SK-N-SH treated with all-trans-retinoic acid at 6 μM for 48 hours (cell line): ENCODE results near the gene SPATS2.

ENCODE experiments used
- TCF4 ChIP-seq: fragments of 250-450 bp; sonication (Bioruptor Pico); IDR thresholded peaks from 2 replicates; pipeline ENCODE4 v1.8.0; 2021; ENCODE audit warnings: mild to moderate bottlenecking, moderate library complexity, borderline replicate concordance
- TOX ChIP-seq: fragments of 250-450 bp; sonication (Bioruptor Pico); IDR thresholded peaks from 2 replicates; pipeline ENCODE4 v1.8.0; 2021; ENCODE audit warnings: mild to moderate bottlenecking, moderate library complexity, borderline replicate concordance
- ZFP30 ChIP-seq: fragments of 450-650 bp; formaldehyde crosslinking; IDR thresholded peaks from 2 replicates; pipeline ENCODE4 v1.5.0; 2022; ENCODE audit warnings: mild to moderate bottlenecking, moderate library complexity
- ZNF8 ChIP-seq: fragments of 450-650 bp; formaldehyde crosslinking; IDR thresholded peaks from 2 replicates; pipeline ENCODE4 v1.5.0; 2020; ENCODE audit warnings: mild to moderate bottlenecking, moderate library complexity
- TF ChIP-seq, protein P1 (sequence below): fragments of 250-450 bp; sonication (Bioruptor Pico); IDR thresholded peaks from 2 replicates; pipeline ENCODE4 v1.8.0; 2020; ENCODE audit warnings: mild to moderate bottlenecking, moderate library complexity, borderline replicate concordance

DNA sequence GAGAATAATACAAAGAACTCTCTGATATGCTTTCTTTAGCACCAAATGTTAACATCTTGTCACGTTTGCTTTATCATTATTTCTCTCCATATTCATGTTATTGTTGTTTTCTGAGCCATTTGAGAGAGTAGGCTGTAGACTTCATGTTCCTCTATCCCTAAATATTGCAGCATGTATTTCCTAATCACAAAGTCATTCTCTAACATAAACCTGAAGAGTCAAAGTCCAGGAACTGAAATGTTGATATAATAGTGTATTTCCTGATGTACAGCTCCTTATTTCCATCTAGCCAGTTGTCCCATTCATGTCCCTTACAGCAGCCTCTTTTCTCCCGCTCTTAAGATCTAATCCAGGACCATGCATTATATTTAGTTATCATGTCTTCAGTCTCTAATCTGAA lies 72.8 kb downstream of the SPATS2 start:
- TF ChIP-seq, protein P1, sequence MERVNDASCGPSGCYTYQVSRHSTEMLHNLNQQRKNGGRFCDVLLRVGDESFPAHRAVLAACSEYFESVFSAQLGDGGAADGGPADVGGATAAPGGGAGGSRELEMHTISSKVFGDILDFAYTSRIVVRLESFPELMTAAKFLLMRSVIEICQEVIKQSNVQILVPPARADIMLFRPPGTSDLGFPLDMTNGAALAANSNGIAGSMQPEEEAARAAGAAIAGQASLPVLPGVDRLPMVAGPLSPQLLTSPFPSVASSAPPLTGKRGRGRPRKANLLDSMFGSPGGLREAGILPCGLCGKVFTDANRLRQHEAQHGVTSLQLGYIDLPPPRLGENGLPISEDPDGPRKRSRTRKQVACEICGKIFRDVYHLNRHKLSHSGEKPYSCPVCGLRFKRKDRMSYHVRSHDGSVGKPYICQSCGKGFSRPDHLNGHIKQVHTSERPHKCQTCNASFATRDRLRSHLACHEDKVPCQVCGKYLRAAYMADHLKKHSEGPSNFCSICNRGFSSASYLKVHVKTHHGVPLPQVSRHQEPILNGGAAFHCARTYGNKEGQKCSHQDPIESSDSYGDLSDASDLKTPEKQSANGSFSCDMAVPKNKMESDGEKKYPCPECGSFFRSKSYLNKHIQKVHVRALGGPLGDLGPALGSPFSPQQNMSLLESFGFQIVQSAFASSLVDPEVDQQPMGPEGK (CRISPR knock-in tag) = no peak
- TF ChIP-seq TOX (CRISPR knock-in tag) (no peak), ZNF8 (CRISPR knock-in tag) (no peak), ZFP30 (no peak), TCF4 (no peak)
